ENCODE results near the gene DIAPH2.
"Not testable (repeated sequence)": the region's sequence is repeated elsewhere in the genome, so short reads cannot be mapped to it uniquely, and the experiment has no call there.

The DIAPH2 gene

GRCh38 chrX:96729053-96729452 lies 44.4 kb downstream of the DIAPH2 start:
- no peak for TF ChIP-seq TSHZ2 (CRISPR knock-in tag; IDR thresholded peaks at IDR 0.05)
- TF ChIP-seq OSR1 (CRISPR knock-in tag; IDR thresholded peaks at IDR 0.05) = no peak
- no peak for TF ChIP-seq POU6F1 (CRISPR knock-in tag; IDR thresholded peaks at IDR 0.05; ENCODE audit: borderline replicate concordance, low read depth)
- no peak for TF ChIP-seq CREB5 (CRISPR knock-in tag; IDR thresholded peaks at IDR 0.05; ENCODE audit: low read depth)
- no peak for ATAC-seq

GRCh38 chrX:96729868-96730643 lies 45.4 kb downstream of the DIAPH2 start:
- TF ChIP-seq GLIS3 (CRISPR knock-in tag; IDR thresholded peaks at IDR 0.05) (no peak), ISL1 (CRISPR knock-in tag; IDR thresholded peaks at IDR 0.05) (no peak), CSDC2 (CRISPR knock-in tag; IDR thresholded peaks at IDR 0.05) (no peak), ZFP3 (CRISPR knock-in tag; IDR thresholded peaks at IDR 0.05) (no peak), ZNF565 (CRISPR knock-in tag; conservative IDR thresholded peaks at IDR 0.05; ENCODE audit: low read depth) (no peak), SNAI2 (CRISPR knock-in tag; IDR thresholded peaks at IDR 0.05) (no peak), ZNF70 (CRISPR knock-in tag; IDR thresholded peaks at IDR 0.05) (no peak), BACH2 (CRISPR knock-in tag; IDR thresholded peaks at IDR 0.05; ENCODE audit: borderline replicate concordance) (no peak), ESRRG (CRISPR knock-in tag; IDR thresholded peaks at IDR 0.05) (no peak), RARB (CRISPR knock-in tag; IDR thresholded peaks at IDR 0.05) (no peak), TCF4 (CRISPR knock-in tag; IDR thresholded peaks at IDR 0.05; ENCODE audit: borderline replicate concordance) (no peak), ZFP30 (CRISPR knock-in tag; IDR thresholded peaks at IDR 0.05) (no peak)
- no peak for ATAC-seq

- ATAC-seq = not testable (repeated sequence)
These were observed 46.4 kb downstream of the DIAPH2 start for GRCh38 chrX:96731000-96731399.

GRCh38 chrX:96743367-96744073 lies 58.9 kb downstream of the DIAPH2 start:
- TF ChIP-seq ISL1 (CRISPR knock-in tag; IDR thresholded peaks at IDR 0.05) (no peak), PATZ1 (CRISPR knock-in tag; IDR thresholded peaks at IDR 0.05; ENCODE audit: borderline replicate concordance) (no peak), TCF4 (CRISPR knock-in tag; IDR thresholded peaks at IDR 0.05; ENCODE audit: borderline replicate concordance) (no peak), OSR1 (CRISPR knock-in tag; IDR thresholded peaks at IDR 0.05) (no peak), ZFP3 (CRISPR knock-in tag; IDR thresholded peaks at IDR 0.05) (no peak), ZNF565 (CRISPR knock-in tag; conservative IDR thresholded peaks at IDR 0.05; ENCODE audit: low read depth) (no peak), TOX (CRISPR knock-in tag; IDR thresholded peaks at IDR 0.05; ENCODE audit: borderline replicate concordance) (no peak)
- no peak for ATAC-seq
